ENCODE data around the gene NIPAL4. TPM values are rescaled to one million over a fixed set of nuclear protein-coding genes. Genes with fewer than 3 reads are reported as not detected.
A peak's percentile ranks its signal among the peaks of the same experiment; 100 is the strongest.

Gene NIPAL4
- total RNA-seq, 3 donors from 2014 or later: under 0.01 to 0.29 (median 0.16) TPM

DNA sequence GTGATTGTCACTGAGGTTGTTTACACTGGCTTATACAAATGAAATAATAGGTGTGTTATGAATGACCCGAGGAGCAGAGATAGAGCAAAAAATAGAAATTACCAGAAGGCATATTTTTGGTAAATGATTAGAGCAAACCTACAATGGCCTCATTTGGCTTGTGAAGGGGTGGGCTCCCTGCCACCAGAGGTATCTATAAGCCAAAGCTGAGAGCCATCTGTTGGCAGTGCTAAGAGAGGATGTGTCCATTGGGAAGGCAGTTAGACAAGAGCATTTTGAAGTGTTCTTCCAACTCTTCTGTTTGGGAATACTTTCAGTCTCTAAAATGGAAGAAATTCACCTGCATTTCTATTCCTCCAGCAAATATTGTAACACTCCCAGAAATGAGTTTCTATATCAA, 10.6 kb downstream of the NIPAL4 start:
- no peak for TF ChIP-seq POLR2AphosphoS5 (IDR thresholded peaks at IDR 0.05)
- TF ChIP-seq, protein P1, sequence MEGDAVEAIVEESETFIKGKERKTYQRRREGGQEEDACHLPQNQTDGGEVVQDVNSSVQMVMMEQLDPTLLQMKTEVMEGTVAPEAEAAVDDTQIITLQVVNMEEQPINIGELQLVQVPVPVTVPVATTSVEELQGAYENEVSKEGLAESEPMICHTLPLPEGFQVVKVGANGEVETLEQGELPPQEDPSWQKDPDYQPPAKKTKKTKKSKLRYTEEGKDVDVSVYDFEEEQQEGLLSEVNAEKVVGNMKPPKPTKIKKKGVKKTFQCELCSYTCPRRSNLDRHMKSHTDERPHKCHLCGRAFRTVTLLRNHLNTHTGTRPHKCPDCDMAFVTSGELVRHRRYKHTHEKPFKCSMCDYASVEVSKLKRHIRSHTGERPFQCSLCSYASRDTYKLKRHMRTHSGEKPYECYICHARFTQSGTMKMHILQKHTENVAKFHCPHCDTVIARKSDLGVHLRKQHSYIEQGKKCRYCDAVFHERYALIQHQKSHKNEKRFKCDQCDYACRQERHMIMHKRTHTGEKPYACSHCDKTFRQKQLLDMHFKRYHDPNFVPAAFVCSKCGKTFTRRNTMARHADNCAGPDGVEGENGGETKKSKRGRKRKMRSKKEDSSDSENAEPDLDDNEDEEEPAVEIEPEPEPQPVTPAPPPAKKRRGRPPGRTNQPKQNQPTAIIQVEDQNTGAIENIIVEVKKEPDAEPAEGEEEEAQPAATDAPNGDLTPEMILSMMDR (IDR thresholded peaks at IDR 0.05): no peak
- no peak overlapping the region for H3K27ac ChIP-seq
- no peak overlapping the region for H3K4me3 ChIP-seq

DNA sequence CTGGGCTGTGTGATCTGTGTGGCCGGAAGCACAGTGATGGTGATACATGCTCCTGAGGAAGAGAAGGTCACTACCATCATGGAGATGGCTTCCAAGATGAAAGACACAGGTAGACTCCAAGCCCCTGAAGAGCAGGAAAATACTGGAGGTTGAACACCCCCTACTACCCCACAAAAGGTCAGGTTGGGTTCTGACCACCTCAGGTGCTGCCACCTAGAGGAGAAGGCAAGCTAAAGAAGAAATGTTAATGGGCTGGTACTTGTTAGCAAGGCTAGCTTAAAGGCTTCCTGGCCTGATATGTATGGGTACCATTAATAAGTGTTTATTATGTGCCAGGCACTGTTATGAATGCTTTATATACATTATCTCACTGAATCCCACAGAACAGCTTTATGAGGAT, 11.7 kb downstream of the NIPAL4 start:
- TF ChIP-seq POLR2AphosphoS5 (IDR thresholded peaks at IDR 0.05) (no peak), POLR2A (IDR thresholded peaks at IDR 0.05) (no peak)
- TF ChIP-seq, protein P1 (IDR thresholded peaks at IDR 0.05): peak in 2 of 3 donors; percentile 12 to 13
- no peaks in the 10 kb centered on the region for H3K36me3 ChIP-seq
- H3K4me3 ChIP-seq: no peak overlapping the region
- H3K4me1 ChIP-seq: no peaks in the 10 kb centered on the region
- H3K27me3 ChIP-seq: no peaks in the 10 kb centered on the region
- DNase-seq (ENCODE audit: low spot score in 2 of 2): no peak
- intact Hi-C loops (cut with DNase I; ENCODE audit: low total_unique reads): no loop called here
- H3K27ac ChIP-seq: no peak overlapping the region
- no peaks in the 10 kb centered on the region for H3K9me3 ChIP-seq

More for the DNA sequence above, 10.6 kb downstream of the NIPAL4 start:
- Histone ChIP-seq H3K4me1 (no peaks in the 10 kb centered on the region), H3K9me3 (no peaks in the 10 kb centered on the region), H3K27me3 (no peaks in the 10 kb centered on the region), H3K36me3 (no peaks in the 10 kb centered on the region)
- DNase-seq (ENCODE audit: low spot score in 2 of 2): no peak
- intact Hi-C loops (cut with DNase I; ENCODE audit: low total_unique reads): no loop called here

DNA sequence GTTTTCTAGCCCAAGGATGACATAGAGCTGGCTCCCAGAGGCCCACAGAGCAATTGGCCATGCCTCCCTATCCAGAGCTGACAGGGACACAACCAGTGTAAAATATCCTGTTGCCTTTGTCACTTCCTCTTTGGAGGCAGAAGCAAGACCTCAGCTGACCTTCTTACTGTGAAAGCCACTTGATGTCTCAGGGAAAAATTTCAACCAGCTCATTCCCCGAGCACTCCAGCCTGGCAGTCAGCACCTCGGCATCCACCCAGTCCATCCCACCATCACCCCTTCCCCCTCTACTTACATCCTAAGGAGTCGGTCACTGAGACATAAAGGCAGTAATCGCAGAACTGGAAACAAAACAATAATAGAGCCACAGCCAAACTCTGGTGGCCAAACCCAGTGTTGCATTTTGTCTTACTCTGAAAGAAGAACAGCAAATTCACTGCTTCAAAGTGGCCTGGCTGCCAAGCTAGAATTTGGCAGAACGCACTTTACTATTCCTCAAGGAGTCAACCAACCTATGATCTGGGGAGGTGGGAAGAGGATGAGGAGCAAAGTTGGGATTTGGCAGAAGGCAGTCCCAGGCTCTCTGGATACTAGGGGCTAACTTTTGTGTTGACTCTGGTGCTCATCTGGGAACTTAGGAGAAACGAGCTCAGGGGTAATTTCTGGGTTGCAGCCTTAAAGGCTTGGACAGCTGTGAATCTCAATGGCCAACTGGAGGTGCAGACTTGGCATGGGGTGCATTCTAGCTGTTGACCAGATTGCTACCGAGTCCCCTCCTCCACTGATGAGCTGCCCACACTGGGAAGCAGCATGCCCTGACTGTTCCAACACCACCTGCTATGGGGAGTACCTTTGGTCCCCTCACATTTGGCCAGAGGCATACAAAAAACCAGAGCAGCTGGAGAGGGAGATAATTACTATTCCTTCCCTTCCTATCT, 13.6 kb downstream of the NIPAL4 start:
- no peaks in the 10 kb centered on the region for H3K9me3 ChIP-seq
- no peaks in the 10 kb centered on the region for H3K4me1 ChIP-seq
- no peak for DNase-seq (ENCODE audit: low spot score in 2 of 2)
- no peaks in the 10 kb centered on the region for H3K27me3 ChIP-seq
- intact Hi-C loops (cut with DNase I; ENCODE audit: low total_unique reads): no loop called here
- TF ChIP-seq POLR2AphosphoS5 (IDR thresholded peaks at IDR 0.05): no peak
- TF ChIP-seq, protein P1 (IDR thresholded peaks at IDR 0.05): no peak
- no peak for TF ChIP-seq POLR2A (IDR thresholded peaks at IDR 0.05)
- H3K27ac ChIP-seq: no peak overlapping the region
- H3K36me3 ChIP-seq: no peaks in the 10 kb centered on the region
- H3K4me3 ChIP-seq: no peak overlapping the region

DNA sequence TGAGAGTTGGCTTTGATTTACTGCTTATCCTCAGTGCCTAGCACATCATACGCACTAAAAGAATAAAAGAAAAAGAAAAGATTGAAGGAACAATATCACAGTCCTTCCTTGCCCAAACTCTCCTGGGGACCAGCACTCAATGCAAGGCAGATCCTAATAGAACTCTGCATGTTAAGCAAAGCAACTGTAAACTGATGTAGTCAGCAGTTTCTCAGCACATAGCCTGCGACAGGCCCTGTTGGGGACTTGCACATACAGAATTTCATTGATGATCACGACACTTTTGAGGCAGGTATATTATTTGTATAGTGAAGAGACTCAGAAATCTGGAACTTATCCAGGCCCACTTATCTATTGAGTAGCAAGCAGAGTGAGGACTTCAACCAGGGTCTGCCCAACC, 15.4 kb downstream of the NIPAL4 start:
- Histone ChIP-seq H3K4me1 (no peaks in the 10 kb centered on the region), H3K36me3 (no peaks in the 10 kb centered on the region), H3K27me3 (no peaks in the 10 kb centered on the region), H3K9me3 (no peaks in the 10 kb centered on the region), H3K27ac (no peak overlapping the region), H3K4me3 (no peak overlapping the region)
- DNase-seq (ENCODE audit: low spot score in 2 of 2): no peak
- intact Hi-C loops (cut with DNase I; ENCODE audit: low total_unique reads): no loop called here
- TF ChIP-seq POLR2A (IDR thresholded peaks at IDR 0.05): no peak

DNA sequence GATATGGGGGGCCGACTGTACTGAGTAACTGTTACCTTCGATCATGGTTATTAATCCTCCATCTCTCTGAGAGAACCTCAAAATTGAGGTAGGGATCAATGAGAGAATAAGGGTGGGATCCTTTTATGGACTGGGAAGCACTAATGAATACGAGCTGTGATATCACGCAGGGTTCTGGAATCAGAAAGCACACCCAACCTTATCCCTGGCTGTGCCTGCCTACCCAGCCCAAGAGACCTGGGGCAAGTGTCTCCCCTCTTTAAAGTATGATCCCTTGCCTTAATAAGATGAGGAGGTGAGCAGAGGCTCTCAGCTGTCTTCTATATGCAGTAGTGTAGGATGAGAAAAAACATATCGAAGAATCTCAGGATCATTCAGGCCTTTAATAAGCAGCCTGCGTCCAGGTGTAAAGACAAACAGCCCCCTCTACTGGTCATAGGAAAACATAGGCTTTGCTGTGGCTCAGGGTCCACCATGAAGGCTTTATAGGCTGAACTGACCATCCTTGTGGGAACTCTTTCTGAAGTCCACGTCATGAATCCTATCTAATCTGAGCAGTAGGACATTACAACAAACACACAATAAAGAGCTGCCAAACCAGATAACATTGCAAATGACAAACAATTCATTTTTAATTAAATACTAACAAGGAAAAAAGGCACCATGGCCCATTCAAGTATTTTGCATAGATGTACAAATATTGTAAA, 16.8 kb downstream of the NIPAL4 start:
- Histone ChIP-seq H3K36me3 (no peaks in the 10 kb centered on the region), H3K4me3 (no peak overlapping the region), H3K27ac (no peak overlapping the region), H3K4me1 (no peaks in the 10 kb centered on the region), H3K27me3 (no peaks in the 10 kb centered on the region), H3K9me3 (no peaks in the 10 kb centered on the region)
- peak in 1 of 2 donors; percentile 29 for DNase-seq (ENCODE audit: low spot score in 2 of 2)
- TF ChIP-seq, protein P1 (IDR thresholded peaks at IDR 0.05): peak in 2 of 3 donors; percentile 55 to 60
- no peak for TF ChIP-seq POLR2AphosphoS5 (IDR thresholded peaks at IDR 0.05)
- intact Hi-C loops (cut with DNase I; ENCODE audit: low total_unique reads): no loop called here
